GM12878 (cell line): Measurements from ENCODE around the gene KCNN1. TPM values are rescaled to one million over a fixed set of nuclear protein-coding genes. Genes with fewer than 3 reads are reported as not detected.

Source experiments
- ATAC-seq: fragments of 200-7000 bp; cut with Tn5 transposase; 3 replicates; pipeline ENCODE4 v1.9.1; 2020; ENCODE audit warnings: mild to moderate bottlenecking, moderate library complexity
- BruUV-seq: library from RNA; stranded (reverse); fragments of 400-500 nt; replicated peaks from 2 replicates; lab custom pipeline; 2021; lab: Mats Ljungman, UMichigan
- CTCF ChIA-PET: fragments of 300-600 bp; sonication (Branson Sonifier 250); formaldehyde crosslinking; extraction: SDS; loops from one replicate; lab custom pipeline; 2021; ENCODE audit warnings: inconsistent platforms; lab: Yijun Ruan, JAX
- POLR2A ChIA-PET: fragments of 350-600 bp; formaldehyde crosslinking; extraction: SDS; loops from one replicate; lab custom pipeline; 2021; ENCODE audit warnings: inconsistent platforms; lab: Charles Lee
- RAD21 ChIA-PET: fragments of 300-600 bp; sonication (Branson Sonifier 250); formaldehyde crosslinking; loops from one replicate; lab custom pipeline; 2023; ENCODE audit warnings: antibody characterized with exemption; ENCODE audit not compliant: unreplicated experiment; lab: Charles Lee
- SMC1A ChIA-PET: fragments of 300-600 bp; sonication (Branson Sonifier 250); formaldehyde crosslinking; loops from one replicate; lab custom pipeline; 2023; ENCODE audit not compliant: unreplicated experiment, uncharacterized antibody; lab: Charles Lee
- DNase-seq: peaks from one replicate; pipeline ENCODE4 v3.0.0-alpha.2; 2011; ENCODE audit warnings: low read depth, low spot score
- FAIRE-seq: peaks from 3 replicates; lab custom pipeline; 2011; peaks lifted over from hg19 to GRCh38; lab: Jason Lieb, UNC
- H2AFZ ChIP-seq: 2 replicates; pipeline ENCODE4 v1.6.0; 2011; ENCODE audit warnings: low read depth, low read length, control low read depth; ENCODE audit not compliant: control insufficient read depth
- H3K27ac ChIP-seq: 2 replicates; pipeline ENCODE4 v1.5.1; 2011; ENCODE audit warnings: control low read depth; ENCODE audit not compliant: control insufficient read depth, insufficient read depth
- H3K27me3 ChIP-seq, 2 experiments: replicated peaks in 1 of 2; 2 replicates each; pipeline versions ENCODE4 v1.6.0 to v1.6.1; 2011; ENCODE audit warnings: low read length in 1 of 2; ENCODE audit not compliant: control insufficient read depth in 2 of 2, insufficient read depth in 2 of 2
- H3K36me3 ChIP-seq, 2 experiments: 2 replicates each; pipeline ENCODE4 v1.5.1; 2011; ENCODE audit warnings: low read length in 1 of 2; ENCODE audit not compliant: control insufficient read depth in 2 of 2, insufficient read depth in 2 of 2
- H3K4me1 ChIP-seq: 2 replicates; pipeline ENCODE4 v1.6.1; 2011; ENCODE audit warnings: mild to moderate bottlenecking, low read length, moderate library complexity, mixed read lengths; ENCODE audit not compliant: control insufficient read depth, insufficient read depth
- H3K4me2 ChIP-seq: 2 replicates; pipeline ENCODE4 v1.6.0; 2011; ENCODE audit warnings: control low read depth; ENCODE audit not compliant: control insufficient read depth, insufficient read depth
- H3K4me3 ChIP-seq: fragments of 200-600 bp; sonication (generic); 2 replicates; pipeline ENCODE4 v1.5.1; 2016
- H3K79me2 ChIP-seq: 2 replicates; pipeline ENCODE4 v1.6.0; 2011; ENCODE audit warnings: low read length; ENCODE audit not compliant: control insufficient read depth, insufficient read depth
- H3K9ac ChIP-seq: 2 replicates; pipeline ENCODE4 v1.8.0; 2011; ENCODE audit warnings: low read length, control low read depth, mixed read lengths; ENCODE audit not compliant: control insufficient read depth, insufficient read depth
- H3K9me3 ChIP-seq: replicated peaks from 3 replicates; pipeline ENCODE4 v1.5.1; 2011; ENCODE audit warnings: mild to moderate bottlenecking, low read length; ENCODE audit not compliant: control insufficient read depth, insufficient read depth
- H4K20me1 ChIP-seq: 2 replicates; pipeline ENCODE4 v1.6.0; 2011; ENCODE audit not compliant: control insufficient read depth, insufficient read depth
- CBFB ChIP-seq: IDR thresholded peaks from 2 replicates; pipeline ENCODE4 v1.6.1; 2016; ENCODE audit warnings: antibody characterized with exemption, low read depth
- CBX3 ChIP-seq: fragments of 200-600 bp; sonication (generic); IDR thresholded peaks from 2 replicates; pipeline ENCODE4 v1.6.1; 2016; ENCODE audit warnings: low read depth, borderline replicate concordance
- CBX5 ChIP-seq: sonication (generic); IDR thresholded peaks from 2 replicates; pipeline ENCODE4 v1.6.1; 2016; ENCODE audit warnings: low read depth, moderate library complexity, mild to moderate bottlenecking, inconsistent platforms
- CHD1 ChIP-seq: IDR thresholded peaks from 2 replicates; pipeline ENCODE4 v1.6.1; 2012; ENCODE audit warnings: low read depth, low read length, improper control_type of control experiment
- CREB1 ChIP-seq: IDR thresholded peaks from 2 replicates; pipeline ENCODE4 v1.6.1; 2012; ENCODE audit warnings: low read depth, mild to moderate bottlenecking, inconsistent platforms
- EED ChIP-seq: sonication (generic); IDR thresholded peaks from 2 replicates; pipeline ENCODE4 v1.6.1; 2016; ENCODE audit warnings: antibody characterized with exemption, low read depth
- IRF4 ChIP-seq: IDR thresholded peaks from 2 replicates; pipeline ENCODE4 v1.6.1; 2011; ENCODE audit warnings: low read depth, low read length
- KLF5 ChIP-seq: fragments of 450-650 bp; IDR thresholded peaks from 2 replicates; pipeline ENCODE4 v1.6.1; 2014; ENCODE audit warnings: mild to moderate bottlenecking; ENCODE audit not compliant: partially characterized antibody
- NFIC ChIP-seq: IDR thresholded peaks from 2 replicates; pipeline ENCODE4 v1.6.1; 2012; ENCODE audit warnings: low read depth, mild to moderate bottlenecking, inconsistent platforms, low read length, moderate library complexity
- POU2F2 ChIP-seq: IDR thresholded peaks from 3 replicates; pipeline ENCODE4 v1.6.1; 2011; ENCODE audit warnings: low read depth, mild to moderate bottlenecking, low read length, borderline replicate concordance
- RAD51 ChIP-seq: fragments of 450-650 bp; IDR thresholded peaks from 2 replicates; pipeline ENCODE4 v1.6.1; 2016; ENCODE audit warnings: moderate library complexity, mild to moderate bottlenecking, inconsistent platforms
- SMAD1 ChIP-seq: fragments of 450-650 bp; IDR thresholded peaks from 2 replicates; pipeline ENCODE4 v1.6.1; 2018; ENCODE audit warnings: mild to moderate bottlenecking, low read depth; ENCODE audit not compliant: partially characterized antibody
- SMARCA5 ChIP-seq: fragments of 450-650 bp; IDR thresholded peaks from 2 replicates; pipeline ENCODE4 v1.6.1; 2017; ENCODE audit warnings: mild to moderate bottlenecking
- STAT3 ChIP-seq: IDR thresholded peaks from 2 replicates; pipeline ENCODE4 v1.6.1; 2011; ENCODE audit warnings: low read depth, low read length, improper control_type of control experiment
- SUZ12 ChIP-seq: fragments of 200-600 bp; sonication (generic); IDR thresholded peaks from one replicate; pipeline ENCODE4 v1.6.1; 2018; ENCODE audit warnings: antibody characterized with exemption, mild to moderate bottlenecking; ENCODE audit not compliant: unreplicated experiment
- YBX1 ChIP-seq: fragments of 450-650 bp; IDR thresholded peaks from 2 replicates; pipeline ENCODE4 v1.6.1; 2016; ENCODE audit warnings: antibody characterized with exemption
- WGBS: methylation state at CpG from one replicate; pipeline ENCODE4 v1.1.6; 2016; ENCODE audit warnings: low lambda C conversion rate; ENCODE audit not compliant: insufficient replicate concordance, insufficient coverage; ENCODE audit errors: missing lambda C conversion rate; 5-methylcytosine and 5-hydroxymethylcytosine counted together
- in situ Hi-C: fragments of 300-500 bp; cut with MboI; formaldehyde crosslinking; loops from 9 replicates; pipeline ENCODE4 v1.14.3; 2018; ENCODE audit warnings: mixed read lengths
- intact Hi-C: fragments of 100-400 bp; cut with micrococcal nuclease; formaldehyde crosslinking; loops from one replicate; pipeline ENCODE4 v1.14.2; 2022; ENCODE audit not compliant: unreplicated experiment
- polyA plus RNA-seq, 11 experiments: library from polyadenylated mRNA; depleted of rRNA in 4 of 11; unstranded in 6 of 11; stranded (reverse) in 5 of 11; fragments of >200 nt; fragmentation: Nextera tagmentation in 4 of 11; fragmentation: Illumina TruSeq in 1 of 11; extraction: Ambion mirVana in 4 of 11; extraction: Trizol in 1 of 11; gene quantifications; 1 replicate in 1 of 11; 2 replicates in 10 of 11; pipeline versions ENCODE4 v1.2.1 to v1.2.3, GENCODE V29; 2011 to 2016; ENCODE audit warnings: inconsistent platforms in 2 of 11, missing spikeins in 2 of 11, low read depth in 1 of 11
- total RNA-seq, 4 experiments: library from RNA; depleted of rRNA in 3 of 4; stranded (reverse); fragments of >200 nt in 3 of 4; fragmentation: Illumina TruSeq in 1 of 4; extraction: Trizol in 1 of 4; gene quantifications; 2 replicates each; pipeline versions ENCODE4 v1.2.1 to v1.2.3, GENCODE V29; 2013 to 2021
- TF ChIP-seq, protein P1 (sequence below): fragments of 450-650 bp; IDR thresholded peaks from 2 replicates; pipeline ENCODE4 v1.6.1; 2016; ENCODE audit warnings: mild to moderate bottlenecking
- TF ChIP-seq, protein P2 (sequence below): IDR thresholded peaks from 2 replicates; pipeline ENCODE4 v1.6.1; 2012; ENCODE audit warnings: low read depth, low read length, improper control_type of control experiment
- TF ChIP-seq, protein P3 (sequence below): IDR thresholded peaks from 2 replicates; pipeline ENCODE4 v1.6.1; 2011; ENCODE audit warnings: mild to moderate bottlenecking, low read depth, low read length, moderate library complexity; ENCODE audit not compliant: insufficient replicate concordance

Gene KCNN1
- total and polyA plus RNA-seq, 10 of the 15 experiments (the other 5 are each of a cell fraction or from before 2014, with no cell fraction given) = 0.02 to 0.95 (median 0.16) TPM; not detected in 1

DNA sequence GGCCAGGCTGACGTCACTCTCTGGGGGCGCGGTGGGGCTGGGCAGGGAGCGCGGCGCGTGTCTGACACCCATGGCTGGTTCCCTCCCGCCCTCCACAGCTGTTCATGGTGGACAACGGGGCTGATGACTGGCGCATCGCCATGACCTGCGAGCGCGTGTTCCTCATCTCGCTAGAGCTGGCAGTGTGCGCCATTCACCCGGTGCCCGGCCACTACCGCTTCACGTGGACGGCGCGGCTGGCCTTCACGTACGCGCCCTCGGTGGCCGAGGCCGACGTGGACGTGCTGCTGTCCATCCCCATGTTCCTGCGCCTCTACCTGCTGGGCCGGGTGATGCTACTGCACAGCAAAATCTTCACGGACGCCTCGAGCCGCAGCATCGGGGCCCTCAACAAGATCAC is 14.7 kb downstream of the KCNN1 start (continued):
- no peak for TF ChIP-seq STAT3
- TF ChIP-seq, protein P1, sequence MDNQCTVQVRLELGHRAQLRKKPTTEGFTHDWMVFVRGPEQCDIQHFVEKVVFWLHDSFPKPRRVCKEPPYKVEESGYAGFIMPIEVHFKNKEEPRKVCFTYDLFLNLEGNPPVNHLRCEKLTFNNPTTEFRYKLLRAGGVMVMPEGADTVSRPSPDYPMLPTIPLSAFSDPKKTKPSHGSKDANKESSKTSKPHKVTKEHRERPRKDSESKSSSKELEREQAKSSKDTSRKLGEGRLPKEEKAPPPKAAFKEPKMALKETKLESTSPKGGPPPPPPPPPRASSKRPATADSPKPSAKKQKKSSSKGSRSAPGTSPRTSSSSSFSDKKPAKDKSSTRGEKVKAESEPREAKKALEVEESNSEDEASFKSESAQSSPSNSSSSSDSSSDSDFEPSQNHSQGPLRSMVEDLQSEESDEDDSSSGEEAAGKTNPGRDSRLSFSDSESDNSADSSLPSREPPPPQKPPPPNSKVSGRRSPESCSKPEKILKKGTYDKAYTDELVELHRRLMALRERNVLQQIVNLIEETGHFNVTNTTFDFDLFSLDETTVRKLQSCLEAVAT = no peak
- TF ChIP-seq, protein P2, sequence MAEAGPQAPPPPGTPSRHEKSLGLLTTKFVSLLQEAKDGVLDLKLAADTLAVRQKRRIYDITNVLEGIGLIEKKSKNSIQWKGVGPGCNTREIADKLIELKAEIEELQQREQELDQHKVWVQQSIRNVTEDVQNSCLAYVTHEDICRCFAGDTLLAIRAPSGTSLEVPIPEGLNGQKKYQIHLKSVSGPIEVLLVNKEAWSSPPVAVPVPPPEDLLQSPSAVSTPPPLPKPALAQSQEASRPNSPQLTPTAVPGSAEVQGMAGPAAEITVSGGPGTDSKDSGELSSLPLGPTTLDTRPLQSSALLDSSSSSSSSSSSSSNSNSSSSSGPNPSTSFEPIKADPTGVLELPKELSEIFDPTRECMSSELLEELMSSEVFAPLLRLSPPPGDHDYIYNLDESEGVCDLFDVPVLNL = no peak

DNA sequence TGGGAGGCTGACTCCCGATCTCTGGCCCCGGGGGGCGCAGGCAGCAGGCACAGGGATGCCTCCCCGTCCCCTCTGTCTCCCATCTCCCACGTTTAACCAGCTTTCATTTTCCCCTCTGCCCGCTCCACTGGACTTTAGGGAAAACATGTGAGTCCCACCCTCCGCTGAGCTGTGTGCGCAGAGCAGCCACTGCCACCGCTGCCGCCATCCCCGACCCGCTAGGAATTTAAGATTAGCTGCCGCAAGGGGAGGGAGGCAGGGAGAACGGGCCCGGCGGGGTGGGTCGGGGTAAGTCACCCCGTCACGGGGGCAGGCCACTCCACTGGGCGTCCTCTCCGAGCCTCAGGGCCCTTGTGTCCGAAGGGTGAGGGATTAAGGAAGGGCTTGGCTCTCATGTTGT is 15.5 kb downstream of the KCNN1 start:
- ChIA-PET RAD21 (interaction anchor here (1.5 kb wide), 1 partner anchor 44 kb away, joined by 3 read pairs; no protein-coding TSS in a partner anchor), POLR2A (no interaction called here), CTCF (interaction anchor here (1.0 kb wide), 1 partner anchor 14 kb away, joined by 3 read pairs; no protein-coding TSS in a partner anchor), SMC1A (no interaction called here)
- Histone ChIP-seq H3K4me1 (peaks cover 4% of the 10 kb centered on the region), H2AFZ (no peak overlapping the region), H3K9me3 (no peaks in the 10 kb centered on the region), H3K27ac (no peak overlapping the region), H3K4me2 (no peak overlapping the region), H3K27me3 (no peaks in the 10 kb centered on the region), H3K79me2 (no peaks in the 10 kb centered on the region), H3K4me3 (no peak overlapping the region), H3K36me3 (no peaks in the 10 kb centered on the region), H4K20me1 (no peaks in the 10 kb centered on the region), H3K9ac (no peak overlapping the region)
- no peak for DNase-seq
- intact Hi-C loops (no loop called here), in situ Hi-C loops (no loop called here)
- 66% methylated on average over 19 of the region's 22 CpGs for WGBS
- BruUV-seq = no TSS peak
- FAIRE-seq = no peak
- no peak for ATAC-seq
- no peak for TF ChIP-seq CBX5
- no peak for TF ChIP-seq NFIC
- no peak for TF ChIP-seq RAD51
- TF ChIP-seq IRF4 = no peak
- no peak for TF ChIP-seq YBX1
- no peak for TF ChIP-seq KLF5
- no peak for TF ChIP-seq STAT3
- no peak for TF ChIP-seq SUZ12
- TF ChIP-seq, protein P2 = no peak
- TF ChIP-seq CREB1 = no peak
- TF ChIP-seq EED = no peak
- TF ChIP-seq POU2F2 = no peak
- TF ChIP-seq SMAD1 = no peak
- TF ChIP-seq, protein P3, sequence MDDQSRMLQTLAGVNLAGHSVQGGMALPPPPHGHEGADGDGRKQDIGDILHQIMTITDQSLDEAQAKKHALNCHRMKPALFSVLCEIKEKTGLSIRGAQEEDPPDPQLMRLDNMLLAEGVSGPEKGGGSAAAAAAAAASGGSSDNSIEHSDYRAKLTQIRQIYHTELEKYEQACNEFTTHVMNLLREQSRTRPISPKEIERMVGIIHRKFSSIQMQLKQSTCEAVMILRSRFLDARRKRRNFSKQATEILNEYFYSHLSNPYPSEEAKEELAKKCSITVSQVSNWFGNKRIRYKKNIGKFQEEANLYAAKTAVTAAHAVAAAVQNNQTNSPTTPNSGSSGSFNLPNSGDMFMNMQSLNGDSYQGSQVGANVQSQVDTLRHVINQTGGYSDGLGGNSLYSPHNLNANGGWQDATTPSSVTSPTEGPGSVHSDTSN = no peak
- no peak for TF ChIP-seq CHD1
- TF ChIP-seq CBX3 = no peak
- no peak for TF ChIP-seq CBFB
- no peak for TF ChIP-seq SMARCA5
